ENCODE data around the gene HNRNPH1. TPM values are rescaled to one million over a fixed set of nuclear protein-coding genes. Genes with fewer than 3 reads are reported as not detected.
A peak's percentile ranks its signal among the peaks of the same experiment; 100 is the strongest.
"Not testable (repeated sequence)": the region's sequence is repeated elsewhere in the genome, so short reads cannot be mapped to it uniquely, and the experiment has no call there.

The HNRNPH1 gene
- total RNA-seq (2014; rRNA removed; shearing (Covaris generic)) = 249 and 270 TPM in 2 replicates
- 260 and 269 TPM in 2 replicates for polyA plus RNA-seq (2015; cell fraction: cytosol; rRNA removed)
- 2,127 and 2,913 TPM in 2 replicates for polyA plus RNA-seq (2015; cell fraction: nucleus; rRNA removed)

- DNase-seq (ENCODE audit: low read depth, low spot score) = peak; percentile 97
- in situ Hi-C loops (cut with HindIII; ENCODE audit: low pct_unique_long_range_greater_than_20kb, low sequenced_read_pairs) = no loop called here
Measured at GRCh38 chr5:179623003-179623905, at the start of gene HNRNPH1. HNRNPH1 (minus strand) TSS chr5:179623671; CDS start chr5:179623133, 538 bp downstream.

GRCh38 chr5:179668391-179668790 is 44.9 kb upstream of the HNRNPH1 start:
- peak; percentile 77 for DNase-seq (ENCODE audit: low read depth, low spot score)
- in situ Hi-C loops (cut with HindIII; ENCODE audit: low pct_unique_long_range_greater_than_20kb, low sequenced_read_pairs) = no loop called here

- DNase-seq (ENCODE audit: low read depth, low spot score); in situ Hi-C loops (cut with HindIII; ENCODE audit: low pct_unique_long_range_greater_than_20kb, low sequenced_read_pairs): not testable (repeated sequence)
Measured at GRCh38 chr5:179661647-179662046, 38.2 kb upstream of the HNRNPH1 start.

- in situ Hi-C loops (cut with HindIII; ENCODE audit: low pct_unique_long_range_greater_than_20kb, low sequenced_read_pairs); DNase-seq (ENCODE audit: low read depth, low spot score): not testable (repeated sequence)
Measured at GRCh38 chr5:179658179-179658856, 34.8 kb upstream of the HNRNPH1 start.

- DNase-seq (ENCODE audit: low read depth, low spot score); in situ Hi-C loops (cut with HindIII; ENCODE audit: low pct_unique_long_range_greater_than_20kb, low sequenced_read_pairs): not testable (repeated sequence)
Measured at GRCh38 chr5:179657302-179658178, 34.1 kb upstream of the HNRNPH1 start.

GRCh38 chr5:179653135-179653534 is 29.7 kb upstream of the HNRNPH1 start:
- DNase-seq (ENCODE audit: low read depth, low spot score); in situ Hi-C loops (cut with HindIII; ENCODE audit: low pct_unique_long_range_greater_than_20kb, low sequenced_read_pairs): not testable (repeated sequence)

GRCh38 chr5:179650245-179650644 is 26.8 kb upstream of the HNRNPH1 start:
- in situ Hi-C loops (cut with HindIII; ENCODE audit: low pct_unique_long_range_greater_than_20kb, low sequenced_read_pairs); DNase-seq (ENCODE audit: low read depth, low spot score): not testable (repeated sequence)

- in situ Hi-C loops (cut with HindIII; ENCODE audit: low pct_unique_long_range_greater_than_20kb, low sequenced_read_pairs) = not testable (repeated sequence)
Measured at GRCh38 chr5:179649166-179649703, 25.8 kb upstream of the HNRNPH1 start.

GRCh38 chr5:179648410-179648809 is 24.9 kb upstream of the HNRNPH1 start:
- in situ Hi-C loops (cut with HindIII; ENCODE audit: low pct_unique_long_range_greater_than_20kb, low sequenced_read_pairs) = no loop called here

More at GRCh38 chr5:179649166-179649703, 25.8 kb upstream of the HNRNPH1 start:
- DNase-seq (ENCODE audit: low read depth, low spot score) = not testable (repeated sequence)

GRCh38 chr5:179644766-179645165 is 21.3 kb upstream of the HNRNPH1 start:
- in situ Hi-C loops (cut with HindIII; ENCODE audit: low pct_unique_long_range_greater_than_20kb, low sequenced_read_pairs); DNase-seq (ENCODE audit: low read depth, low spot score): not testable (repeated sequence)

More at GRCh38 chr5:179648410-179648809, 24.9 kb upstream of the HNRNPH1 start:
- DNase-seq (ENCODE audit: low read depth, low spot score) = no peak

- DNase-seq (ENCODE audit: low read depth, low spot score); in situ Hi-C loops (cut with HindIII; ENCODE audit: low pct_unique_long_range_greater_than_20kb, low sequenced_read_pairs): not testable (repeated sequence)
Measured at GRCh38 chr5:179643141-179643920, 19.9 kb upstream of the HNRNPH1 start.

- in situ Hi-C loops (cut with HindIII; ENCODE audit: low pct_unique_long_range_greater_than_20kb, low sequenced_read_pairs); DNase-seq (ENCODE audit: low read depth, low spot score): not testable (repeated sequence)
Measured at GRCh38 chr5:179642626-179643025, 19.2 kb upstream of the HNRNPH1 start.

- in situ Hi-C loops (cut with HindIII; ENCODE audit: low pct_unique_long_range_greater_than_20kb, low sequenced_read_pairs); DNase-seq (ENCODE audit: low read depth, low spot score): not testable (repeated sequence)
Measured at GRCh38 chr5:179641745-179642144, 18.3 kb upstream of the HNRNPH1 start.

- DNase-seq (ENCODE audit: low read depth, low spot score); in situ Hi-C loops (cut with HindIII; ENCODE audit: low pct_unique_long_range_greater_than_20kb, low sequenced_read_pairs): not testable (repeated sequence)
Measured at GRCh38 chr5:179639296-179639695, 15.8 kb upstream of the HNRNPH1 start.

GRCh38 chr5:179634370-179635172 is 11.1 kb upstream of the HNRNPH1 start:
- in situ Hi-C loops (cut with HindIII; ENCODE audit: low pct_unique_long_range_greater_than_20kb, low sequenced_read_pairs); DNase-seq (ENCODE audit: low read depth, low spot score): not testable (repeated sequence)
